Measurements from ENCODE around the gene RNF4. TPM values are rescaled to one million over a fixed set of nuclear protein-coding genes. Genes with fewer than 3 reads are reported as not detected.
"Not testable (repeated sequence)": the region's sequence is repeated elsewhere in the genome, so short reads cannot be mapped to it uniquely, and the experiment has no call there.

RNF4 gene, protein sequence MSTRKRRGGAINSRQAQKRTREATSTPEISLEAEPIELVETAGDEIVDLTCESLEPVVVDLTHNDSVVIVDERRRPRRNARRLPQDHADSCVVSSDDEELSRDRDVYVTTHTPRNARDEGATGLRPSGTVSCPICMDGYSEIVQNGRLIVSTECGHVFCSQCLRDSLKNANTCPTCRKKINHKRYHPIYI
- 98.8 and 102 TPM in 2 replicates for total RNA-seq

DNA sequence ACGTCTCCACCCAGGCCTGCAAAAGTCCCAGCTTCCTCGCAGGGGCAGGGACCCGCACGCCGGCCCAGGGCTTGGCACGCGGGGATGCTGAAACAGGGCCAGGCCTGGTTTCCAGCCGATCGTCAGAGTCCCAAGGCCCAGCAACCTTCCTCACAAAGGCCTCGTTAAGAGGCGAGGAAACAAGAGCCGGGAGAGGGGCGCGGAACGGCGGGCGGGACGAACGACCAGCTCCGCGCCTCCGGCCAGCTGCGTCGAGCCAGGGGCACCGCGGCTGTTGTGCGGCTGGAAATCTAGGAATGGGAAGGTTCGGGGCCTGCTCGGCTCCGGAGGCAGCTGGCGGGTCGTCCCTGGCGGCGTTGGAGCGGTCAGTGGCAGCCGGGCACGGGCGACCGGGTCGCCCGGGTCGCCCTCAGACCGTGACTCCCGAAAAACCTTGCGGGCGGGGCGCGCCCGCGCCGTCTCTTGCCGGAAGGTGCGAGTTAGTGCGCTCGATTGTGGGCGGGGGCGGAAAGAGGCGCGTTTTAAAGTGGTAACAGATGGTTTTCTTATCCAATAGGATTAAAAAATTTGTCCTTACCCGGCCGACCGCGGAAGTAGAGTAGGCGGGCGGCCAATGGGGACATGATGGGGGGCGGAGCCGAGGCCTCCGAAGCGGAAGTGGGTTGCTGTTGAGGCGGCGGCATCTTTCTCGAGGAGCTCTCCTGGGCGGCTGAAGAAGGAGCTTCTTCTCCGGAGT lies at the start of gene RNF4:
Gene RNF4, plus strand, starts transcription at position 651 of the 736 bp plus-strand sequence. CDS start 21,388 bp downstream, outside the sequence.
- intact Hi-C loops (cut with micrococcal nuclease): loop anchor here (1.0 to 10.0 kb wide), 18 partner anchors 17 to 756 kb away; partner anchors contain the start of genes ADD1, CFAP99, FAM193A and GRK4

DNA sequence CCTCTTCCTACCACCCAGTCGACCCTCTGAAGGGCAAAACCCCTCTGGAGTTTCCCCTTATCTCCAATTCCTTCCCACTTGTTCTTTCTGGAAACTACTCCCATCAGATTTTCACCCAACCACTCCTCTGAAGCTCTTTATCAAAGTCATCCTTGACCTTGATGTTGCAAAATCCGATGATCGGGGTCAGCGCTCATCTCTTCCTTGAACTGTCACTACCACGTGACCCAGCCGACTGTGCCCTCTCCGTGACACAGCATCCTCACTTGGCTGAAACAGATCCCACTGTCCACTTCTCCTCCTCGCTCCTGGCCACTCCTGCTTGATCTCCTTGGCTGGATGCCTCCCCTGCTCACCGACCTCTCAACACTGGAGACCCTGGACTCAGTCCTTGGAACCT lies 49.1 kb upstream of the RNF4 start:
- intact Hi-C loops (cut with micrococcal nuclease): loop anchor here (2.0 to 10.0 kb wide), 8 partner anchors 327 to 1155 kb away; partner anchors contain the start of genes FAM53A, HTT, HTT-AS and LRPAP1

DNA sequence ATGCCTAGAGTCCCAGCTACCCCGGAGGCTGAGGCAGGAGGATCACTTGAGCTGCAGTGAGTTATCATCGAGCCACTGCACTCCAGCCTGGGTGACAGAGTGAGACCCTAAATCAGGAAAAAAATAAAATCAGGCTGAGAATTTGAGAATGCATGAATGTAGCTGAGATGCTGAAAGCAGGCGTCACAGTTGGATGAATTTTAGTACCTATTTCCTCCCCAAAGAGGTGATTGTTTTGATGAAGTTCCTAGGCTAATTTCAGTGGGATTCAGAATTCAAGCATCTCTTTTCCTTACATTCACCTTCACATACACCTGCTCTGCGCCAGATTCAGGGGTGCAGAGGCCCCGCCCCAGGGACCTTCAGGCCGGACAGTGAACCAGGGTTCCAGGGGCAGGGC lies 47.0 kb upstream of the RNF4 start:
- intact Hi-C loops (cut with micrococcal nuclease): no loop called here

DNA sequence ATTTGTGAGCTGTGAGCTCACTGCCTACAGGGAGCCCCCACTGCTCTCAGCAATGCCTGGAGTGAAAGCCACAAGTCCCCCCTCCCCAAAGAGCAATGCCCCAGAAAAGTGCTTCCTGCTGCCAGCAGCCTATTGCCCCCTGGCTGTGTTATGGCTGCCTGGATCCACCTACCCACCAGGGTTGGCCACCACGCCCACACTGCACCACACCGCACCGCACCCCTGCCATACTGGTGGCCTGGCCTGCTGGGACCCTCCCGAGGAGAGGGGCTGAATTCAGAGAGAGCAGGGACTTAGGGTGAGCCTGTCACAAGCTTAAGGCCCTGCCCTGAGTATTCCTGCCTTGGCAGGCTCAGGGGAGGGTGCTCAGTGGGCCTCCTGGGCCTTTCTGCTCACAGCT lies 45.8 kb upstream of the RNF4 start:
- intact Hi-C loops (cut with micrococcal nuclease): no loop called here

DNA sequence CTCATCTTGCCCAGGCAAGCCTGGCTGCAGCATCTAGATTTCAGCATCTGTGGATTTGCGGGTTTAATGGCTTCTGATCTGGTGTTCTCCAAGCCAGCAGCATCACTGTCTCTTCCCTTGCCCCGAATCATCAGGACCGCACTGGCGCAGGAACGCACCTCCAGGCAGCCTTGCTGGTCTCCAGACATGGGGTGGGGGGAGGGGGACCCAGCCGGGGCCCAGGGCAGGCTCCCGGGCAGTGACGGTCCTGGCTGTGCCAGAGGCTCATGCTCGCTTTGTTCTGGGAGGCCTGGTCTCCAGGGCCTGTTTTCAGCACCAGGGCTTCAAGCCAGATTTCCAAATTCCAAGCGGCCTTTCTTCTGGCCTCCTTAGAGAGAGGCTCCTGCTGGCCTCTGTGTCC lies 45.2 kb upstream of the RNF4 start:
- intact Hi-C loops (cut with micrococcal nuclease): no loop called here

DNA sequence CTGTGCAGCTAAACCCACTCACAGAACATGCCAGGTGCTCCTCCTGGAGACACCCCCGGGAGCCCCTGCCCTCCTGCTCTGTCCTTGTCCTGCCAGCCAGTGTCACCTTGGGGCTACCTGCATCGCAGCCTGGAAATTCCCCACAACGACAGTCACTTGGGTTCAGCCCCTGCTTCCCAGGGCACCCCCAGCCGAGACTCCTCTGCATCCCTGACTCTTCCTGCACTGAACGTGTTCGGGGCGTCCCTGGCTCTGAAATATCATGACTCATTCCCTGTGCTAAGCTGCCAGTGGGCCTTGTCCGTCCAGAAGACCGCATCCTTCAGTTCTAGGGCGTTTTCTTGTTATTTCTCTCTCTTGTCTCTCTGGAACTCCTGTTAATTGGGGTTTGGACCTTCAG lies 44.3 kb upstream of the RNF4 start:
- intact Hi-C loops (cut with micrococcal nuclease): no loop called here

DNA sequence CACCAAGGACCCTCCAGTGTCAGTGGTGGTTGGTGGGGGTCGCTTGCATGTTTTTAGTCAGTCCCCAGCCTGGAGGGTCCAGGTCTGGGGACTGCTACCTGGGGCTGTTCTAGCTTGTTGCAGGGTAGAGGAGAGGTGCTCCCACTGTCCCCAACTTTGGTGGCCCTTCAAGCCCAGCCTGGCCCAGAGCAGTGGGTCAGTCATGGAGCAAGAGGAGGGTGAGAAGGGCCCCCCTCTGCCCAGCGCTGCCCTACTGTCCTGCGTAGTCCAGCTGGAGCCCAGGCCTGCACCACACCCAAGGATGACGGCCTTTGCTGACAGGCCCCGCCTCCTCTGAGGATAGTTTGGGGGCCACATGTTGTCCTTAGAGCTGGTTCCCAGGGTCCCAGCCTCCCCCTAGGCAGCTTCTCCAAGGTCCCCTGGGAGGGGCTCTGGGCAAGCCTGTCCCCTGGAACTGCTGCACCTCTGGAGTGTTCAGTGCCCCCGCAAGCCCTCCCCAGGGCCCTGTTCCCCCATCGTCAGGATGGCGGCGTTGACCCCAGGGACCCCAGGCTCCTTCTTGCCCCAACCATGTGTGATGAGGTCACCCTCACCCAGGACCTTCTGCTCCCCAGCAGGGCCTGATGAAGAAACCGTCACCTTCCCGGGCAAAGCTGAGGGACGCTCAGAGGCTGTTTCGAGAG lies 43.4 kb upstream of the RNF4 start:
- intact Hi-C loops (cut with micrococcal nuclease): no loop called here

DNA sequence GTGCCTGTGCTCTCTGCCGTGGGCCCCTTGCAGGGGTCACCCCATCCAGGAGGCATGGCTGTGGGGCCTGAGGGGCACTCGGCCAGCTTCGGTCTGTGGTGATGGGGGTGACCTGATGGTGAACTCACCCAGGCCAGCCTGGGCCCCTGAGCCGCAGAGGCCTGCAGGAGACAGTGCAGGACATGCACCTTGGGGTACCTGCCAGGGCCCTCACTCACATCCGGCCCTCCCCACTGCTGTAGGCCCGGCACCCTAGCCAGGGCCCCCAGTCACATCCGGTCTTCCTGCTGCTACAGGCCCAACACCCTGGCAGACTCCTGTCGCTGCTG lies 42.9 kb upstream of the RNF4 start:
- intact Hi-C loops (cut with micrococcal nuclease): no loop called here

DNA sequence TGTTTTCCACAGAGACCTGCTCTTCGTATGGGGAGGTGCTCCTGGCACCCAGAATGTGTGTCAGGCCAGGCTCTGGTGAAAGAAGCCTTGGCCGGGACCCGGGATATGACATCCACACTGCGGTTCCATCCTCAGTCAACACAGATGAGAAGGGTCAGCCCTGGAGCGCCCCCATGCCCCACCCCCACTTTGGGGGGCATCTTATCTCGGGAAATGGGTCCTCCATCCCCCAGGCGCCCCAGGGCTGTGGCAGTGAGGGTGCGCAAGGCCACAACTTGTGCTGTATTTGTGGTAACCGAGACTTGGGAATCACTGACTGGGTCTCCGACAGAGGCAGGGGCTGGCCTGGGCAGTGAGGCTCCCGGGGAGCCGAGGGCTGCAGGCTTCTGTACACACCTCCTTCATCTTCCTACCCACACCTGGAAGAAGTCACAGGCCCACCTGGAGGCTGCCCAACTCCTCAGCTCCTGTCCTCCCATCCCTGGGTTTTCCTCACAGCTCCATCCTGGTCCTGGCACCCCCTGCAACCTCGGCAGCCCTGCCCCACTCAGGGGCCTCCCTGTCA lies 42.1 kb upstream of the RNF4 start:
- intact Hi-C loops (cut with micrococcal nuclease): no loop called here

DNA sequence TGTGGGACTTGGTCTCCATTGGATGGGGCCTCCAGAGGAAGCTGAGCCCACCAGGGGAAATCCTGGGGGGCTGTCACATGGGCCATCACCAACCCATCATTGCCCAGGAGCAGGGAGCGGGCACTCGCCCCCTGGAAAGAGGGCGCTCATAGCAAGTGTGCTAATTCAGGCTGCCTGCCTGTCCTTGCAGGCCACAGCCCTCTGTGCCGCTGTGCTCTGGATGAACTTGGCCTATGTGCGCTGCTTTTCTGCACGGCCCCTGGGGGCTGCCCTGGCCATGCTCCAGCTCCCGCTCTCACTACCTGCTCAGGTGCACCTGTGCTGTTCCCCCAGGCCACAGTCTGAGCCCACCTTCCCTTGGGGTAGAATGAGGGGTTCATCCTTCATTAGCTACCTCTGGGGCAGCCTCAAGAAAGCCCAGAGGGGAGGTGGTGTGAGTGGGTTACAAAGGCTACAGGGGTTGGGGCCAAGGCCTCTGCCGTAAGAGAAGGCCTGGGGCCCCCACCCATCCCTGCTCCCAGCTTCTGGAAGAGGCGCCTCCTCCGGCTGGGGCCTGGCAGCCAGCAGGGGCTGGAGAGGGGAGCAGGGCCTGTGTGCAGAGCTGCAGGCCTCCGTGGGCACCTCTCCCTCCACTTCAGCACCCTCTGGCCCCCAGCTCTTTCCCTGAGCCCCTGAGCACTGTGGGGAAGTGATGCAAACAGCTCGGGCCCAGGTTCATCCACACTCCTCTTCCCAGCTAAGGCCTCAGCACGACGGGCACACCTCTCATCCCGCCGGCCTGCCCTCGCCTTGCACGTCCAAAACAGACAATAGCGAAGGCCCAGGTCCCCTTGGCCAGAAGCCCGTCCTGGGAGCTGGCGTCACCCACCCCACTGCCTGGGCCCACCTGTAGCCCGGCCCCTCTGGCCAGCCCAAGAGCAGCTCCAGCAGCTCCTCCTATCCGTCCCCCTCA lies 41.2 kb upstream of the RNF4 start:
- intact Hi-C loops (cut with micrococcal nuclease): no loop called here

DNA sequence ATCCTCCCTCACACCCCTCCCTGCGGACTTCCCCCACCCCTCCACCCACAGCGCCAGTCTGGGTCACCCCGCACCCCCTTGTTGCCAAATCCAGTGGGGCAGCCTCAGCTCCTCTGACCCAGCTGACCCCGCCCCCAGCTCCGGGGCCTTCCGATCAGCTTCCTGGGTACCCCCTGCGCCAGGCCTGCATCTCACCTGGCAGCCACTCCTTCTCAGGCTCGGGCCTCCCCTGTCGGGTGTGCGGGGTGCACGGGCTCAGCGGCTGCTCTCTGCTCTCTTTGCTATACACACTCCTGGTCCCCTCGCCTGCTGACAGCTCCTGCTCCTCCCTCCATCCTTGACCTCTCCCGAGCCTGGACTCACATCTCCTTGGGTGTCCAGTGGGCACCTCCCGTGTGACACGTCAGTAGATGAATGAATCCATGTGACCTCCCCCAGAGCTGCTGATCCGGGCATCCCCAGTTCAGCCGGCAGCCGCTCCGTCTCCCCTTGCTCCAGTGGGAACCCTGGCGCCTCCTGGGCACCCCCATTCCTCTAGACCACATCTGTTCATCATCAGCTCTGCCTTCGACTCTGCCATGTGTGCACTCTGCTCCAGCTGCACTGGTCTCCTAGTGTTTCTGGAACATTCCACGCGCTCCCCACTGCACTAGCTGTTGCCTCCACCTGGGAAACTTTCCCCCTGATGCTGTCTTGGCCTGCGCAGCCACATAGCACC lies 40.3 kb upstream of the RNF4 start:
- intact Hi-C loops (cut with micrococcal nuclease): no loop called here

DNA sequence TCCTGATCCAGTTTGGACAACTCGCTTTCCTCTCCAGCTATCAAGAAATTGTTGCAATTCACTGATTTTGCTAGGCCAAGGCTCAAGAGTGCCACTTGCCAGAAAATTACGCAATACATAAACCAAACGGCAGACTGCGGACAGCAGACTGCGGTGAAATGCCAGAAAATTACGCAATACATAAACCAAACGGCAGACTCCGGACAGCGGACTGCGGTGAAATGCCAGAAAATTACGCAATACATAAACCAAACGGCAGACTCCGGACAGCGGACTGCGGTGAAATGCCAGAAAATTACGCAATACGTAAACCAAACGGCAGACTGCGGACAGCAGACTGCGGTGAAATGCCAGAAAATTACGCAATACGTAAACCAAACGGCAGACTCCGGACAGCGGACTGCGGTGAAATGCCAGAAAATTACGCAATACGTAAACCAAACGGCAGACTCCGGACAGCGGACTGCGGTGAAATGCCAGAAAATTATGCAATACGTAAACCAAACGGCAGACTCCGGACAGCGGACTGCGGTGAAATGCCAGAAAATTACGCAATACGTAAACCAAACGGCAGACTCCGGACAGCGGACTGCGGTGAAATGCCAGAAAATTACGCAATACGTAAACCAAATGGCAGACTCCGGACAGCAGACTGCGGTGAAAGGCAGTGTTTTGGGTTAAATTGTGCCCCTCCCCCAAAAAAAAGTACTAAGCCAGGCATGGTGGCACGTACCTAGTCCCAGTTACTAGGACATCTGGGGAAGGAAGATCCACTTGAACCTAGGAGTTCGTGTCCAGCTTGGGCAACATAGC lies 38.8 kb upstream of the RNF4 start:
- intact Hi-C loops (cut with micrococcal nuclease): not testable (repeated sequence)

DNA sequence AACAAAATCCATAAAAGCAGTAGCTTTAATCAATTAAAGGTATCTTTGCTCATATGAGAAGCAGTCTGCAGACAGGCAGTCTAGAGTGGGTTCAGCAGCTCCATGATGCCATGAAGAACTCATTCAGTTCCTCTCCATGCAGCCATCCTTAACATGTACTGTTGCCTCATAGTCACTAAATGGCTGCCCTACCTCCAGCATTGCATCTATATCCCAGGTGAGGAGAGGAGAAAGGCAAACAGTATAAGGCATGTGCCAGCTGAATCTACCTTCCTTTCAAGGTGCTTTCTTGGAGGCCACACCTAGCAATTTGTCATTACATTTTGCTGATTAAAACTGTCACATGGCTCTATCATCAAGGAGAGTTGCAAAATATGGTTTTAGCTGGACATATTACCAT lies 36.9 kb upstream of the RNF4 start:
- intact Hi-C loops (cut with micrococcal nuclease): no loop called here

DNA sequence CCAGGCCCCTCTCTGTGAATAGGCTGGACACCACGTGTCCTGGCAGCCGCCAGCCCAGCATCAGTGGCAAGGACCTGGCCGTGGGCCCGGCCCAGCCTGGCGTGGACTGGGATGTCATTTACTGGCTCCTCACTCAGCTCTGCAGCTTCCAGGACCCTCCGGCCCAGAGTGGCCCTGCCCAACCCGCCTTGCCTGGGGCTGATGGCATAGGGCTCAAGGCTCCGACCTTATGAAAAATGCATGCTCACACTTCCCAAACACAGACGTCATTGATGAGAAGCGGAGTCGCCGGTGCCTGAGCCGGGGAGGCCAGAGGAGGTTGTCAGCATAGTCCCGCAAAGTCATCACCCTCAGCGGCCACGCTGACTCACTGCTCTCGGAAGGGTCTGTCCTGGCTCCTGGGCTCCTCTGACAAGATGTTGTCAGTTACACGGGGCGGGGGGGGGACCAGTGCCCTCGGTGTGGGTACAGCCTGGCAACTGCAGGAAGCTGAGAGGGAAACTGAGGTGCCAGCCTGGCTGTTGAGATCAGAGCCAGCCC lies 35.8 kb upstream of the RNF4 start:
- intact Hi-C loops (cut with micrococcal nuclease): no loop called here

DNA sequence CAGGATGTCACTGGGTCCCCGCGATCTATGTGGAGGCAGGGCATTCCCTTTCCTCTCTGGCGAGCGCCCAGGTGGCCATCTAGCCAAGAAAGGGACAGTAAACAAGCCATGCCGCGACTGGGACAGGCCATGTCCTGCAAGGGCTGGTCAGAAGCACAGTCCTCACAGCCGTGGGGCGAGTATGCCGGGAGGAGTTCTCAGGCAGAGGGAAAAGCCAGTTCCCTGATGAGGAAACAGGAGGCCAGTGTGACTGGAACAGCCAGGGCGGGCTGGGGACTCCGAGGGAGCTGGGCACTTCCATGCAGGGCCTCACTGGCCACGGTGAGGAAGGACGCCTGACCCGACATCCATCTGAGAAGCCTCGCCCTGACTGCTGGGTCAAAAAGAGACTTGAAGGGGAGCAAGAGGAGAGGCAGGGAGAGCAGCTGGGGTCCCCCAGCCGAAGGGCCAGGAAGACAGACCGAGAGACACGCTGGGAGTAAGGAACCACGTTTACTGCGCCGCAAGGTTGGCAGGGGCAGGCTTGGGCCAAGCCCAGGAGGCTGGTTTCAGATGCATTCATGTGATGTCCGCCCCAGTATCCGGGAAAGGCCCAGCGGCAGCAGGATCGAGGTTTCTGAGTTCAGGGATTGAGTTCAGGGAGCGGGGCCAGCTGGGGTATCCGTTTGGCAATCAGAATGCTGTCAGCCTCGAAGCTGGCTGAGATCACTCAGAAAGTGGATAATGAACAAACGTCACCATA lies 35.1 kb upstream of the RNF4 start:
- intact Hi-C loops (cut with micrococcal nuclease): no loop called here

DNA sequence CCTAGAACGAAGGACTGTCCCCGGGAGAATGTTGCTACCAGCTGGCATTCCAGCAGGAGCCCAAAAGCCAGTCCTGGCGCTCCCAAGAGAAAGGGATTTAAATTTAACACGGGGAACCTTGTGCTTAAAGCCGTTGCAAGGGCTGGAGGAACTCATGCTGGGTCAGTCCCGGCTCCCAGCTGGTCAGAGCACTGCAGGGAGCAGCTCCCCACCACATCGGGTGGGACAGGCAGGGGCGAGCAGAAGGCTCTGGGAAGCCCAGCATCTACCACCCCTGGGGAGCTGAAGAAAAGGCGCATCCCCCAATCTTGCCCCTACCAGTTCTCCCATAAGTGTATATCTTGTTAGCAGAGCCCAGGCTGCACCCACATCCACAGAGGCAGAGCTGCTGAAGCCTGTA lies 34.5 kb upstream of the RNF4 start:
- intact Hi-C loops (cut with micrococcal nuclease): no loop called here

DNA sequence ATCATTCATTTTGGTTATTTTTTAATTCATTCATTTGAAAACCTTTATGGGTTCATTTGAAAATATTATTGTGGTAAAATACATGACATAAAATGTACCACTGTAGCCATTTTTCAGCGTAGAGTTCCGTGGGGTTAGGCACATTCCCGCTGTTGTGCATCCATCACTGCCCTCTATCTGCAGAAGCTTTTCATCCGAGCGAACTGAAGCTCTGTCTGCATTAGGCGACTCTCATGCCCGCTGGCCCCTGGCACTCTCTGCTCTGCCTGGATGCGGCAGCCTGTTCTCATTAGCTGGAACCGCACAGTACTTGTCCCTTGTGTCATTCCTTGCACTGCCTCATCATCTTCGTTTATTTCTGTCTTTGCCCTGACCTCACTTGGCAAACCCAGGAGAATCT lies 32.6 kb upstream of the RNF4 start:
- intact Hi-C loops (cut with micrococcal nuclease): no loop called here

DNA sequence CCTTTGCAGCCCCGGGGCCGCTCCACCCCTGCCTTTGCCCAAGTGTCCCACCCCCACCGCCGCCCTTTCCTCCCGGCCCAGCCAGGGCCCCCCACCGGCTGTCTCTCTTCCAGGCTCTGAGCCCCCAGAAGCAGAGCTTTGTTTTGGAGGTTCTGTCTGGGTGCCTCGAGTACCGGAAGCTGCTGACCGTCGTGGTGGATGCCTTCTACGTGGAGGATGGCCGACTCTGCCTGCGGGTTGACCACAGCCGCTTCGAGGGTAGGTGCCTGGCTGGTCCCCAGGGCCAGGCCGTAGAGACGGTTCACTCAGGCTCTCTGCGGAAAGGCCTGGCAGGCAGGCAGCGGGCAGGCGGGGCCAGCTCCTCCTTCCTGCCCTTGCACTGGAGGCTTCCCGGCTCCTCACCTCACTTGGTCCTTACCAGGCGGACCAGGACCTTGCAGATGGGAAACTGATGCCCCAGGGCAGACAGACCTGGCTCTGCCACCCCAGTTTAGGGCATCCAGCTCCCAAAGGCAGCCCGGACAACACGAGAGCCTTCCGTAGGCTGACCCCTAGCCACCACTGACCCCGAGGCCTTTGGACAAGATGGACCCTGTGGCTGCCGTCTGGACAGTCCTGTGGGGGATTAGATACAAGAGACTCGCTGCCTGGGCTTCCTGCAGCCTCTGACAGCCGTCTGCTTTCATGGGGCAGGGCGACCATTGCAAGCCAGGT lies 32.0 kb upstream of the RNF4 start:
- intact Hi-C loops (cut with micrococcal nuclease): no loop called here

Measured in T-helper 1 cell treated with Interleukin-12 subunit alpha and Interleukin-12 subunit beta and Interleukin-4 antibody, amounts not matched to agents 30 ng/mL and 1 ng/mL, for 36 hours (primary cell).